ENCODE data around the gene OR10G3.
"Not testable (repeated sequence)": the region's sequence is repeated elsewhere in the genome, so short reads cannot be mapped to it uniquely, and the experiment has no call there.

OR10G3 gene

DNA sequence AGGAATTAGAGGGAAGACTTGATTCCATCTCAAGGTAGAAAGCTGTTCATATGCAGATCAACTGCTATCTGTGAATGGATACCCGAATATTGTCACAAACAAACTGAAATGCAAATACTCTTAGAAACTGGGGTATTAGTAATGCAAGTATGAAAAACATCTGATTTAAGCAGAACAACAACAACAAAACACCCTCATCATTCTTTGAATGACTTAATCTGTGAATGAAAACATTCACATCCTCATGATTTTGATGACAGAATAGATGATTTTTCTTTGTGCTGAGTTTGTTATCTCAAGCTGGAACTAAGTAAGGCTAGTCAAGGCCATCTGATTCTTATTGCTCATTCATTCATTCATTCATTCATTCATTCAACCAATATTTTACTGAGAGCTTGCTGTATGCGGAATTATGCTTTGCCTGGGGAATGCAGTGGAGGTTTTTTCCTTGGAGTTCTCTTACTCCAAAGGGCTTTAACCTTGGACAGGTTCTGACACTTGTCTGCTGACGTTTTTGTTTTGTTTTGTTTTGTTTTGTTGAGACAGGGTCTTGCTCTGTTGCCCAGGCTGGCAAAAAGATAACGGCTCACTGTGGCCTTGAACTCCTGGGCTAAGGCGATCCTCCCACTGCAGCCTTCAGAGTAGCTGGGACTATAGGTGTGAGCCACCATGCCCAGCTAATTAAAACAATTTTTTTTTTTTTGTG is 23.3 kb downstream of the OR10G3 start:
- H3K9me3 ChIP-seq (ENCODE audit: control insufficient read depth, low read length), result no peaks in the 10 kb centered on the region
- DNase-seq (ENCODE audit: low read depth), result peak; percentile 4
- no peaks in the 10 kb centered on the region for H3K27me3 ChIP-seq (replicated peaks; ENCODE audit: control insufficient read depth, insufficient read depth, low read length)
- no peak overlapping the region for H3K4me3 ChIP-seq (ENCODE audit: low read length)
- no peak overlapping the region for H3K9ac ChIP-seq (ENCODE audit: low read length)
- H3K4me1 ChIP-seq (ENCODE audit: control insufficient read depth, insufficient read depth, low read length), result peaks cover 4% of the 10 kb centered on the region
- no peaks in the 10 kb centered on the region for H3K36me3 ChIP-seq (ENCODE audit: control insufficient read depth, insufficient read depth, low read length, severe bottlenecking)

DNA sequence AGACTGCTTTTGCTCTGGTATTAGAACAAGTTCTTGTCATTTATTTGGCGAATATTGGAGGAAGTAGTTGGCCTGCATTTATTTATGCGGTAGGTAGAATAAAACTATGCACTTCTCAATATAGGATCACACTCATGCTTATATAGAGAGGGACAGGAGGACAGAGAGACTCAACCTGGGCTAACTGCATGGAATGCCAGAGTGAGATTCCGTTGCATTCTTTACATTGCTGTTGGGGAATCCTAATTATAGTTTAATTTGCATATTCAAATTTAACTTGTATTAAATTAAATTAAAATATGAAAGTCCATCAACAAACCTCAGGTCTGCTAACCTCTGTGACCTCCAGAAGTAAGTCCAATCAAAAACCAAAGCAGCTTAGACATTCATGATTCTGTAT is 26.6 kb downstream of the OR10G3 start:
- Histone ChIP-seq H3K4me1 (ENCODE audit: control insufficient read depth, insufficient read depth, low read length) (peaks cover 4% of the 10 kb centered on the region), H3K9ac (ENCODE audit: low read length) (no peak overlapping the region), H3K36me3 (ENCODE audit: control insufficient read depth, insufficient read depth, low read length, severe bottlenecking) (no peaks in the 10 kb centered on the region), H3K27me3 (replicated peaks; ENCODE audit: control insufficient read depth, insufficient read depth, low read length) (no peaks in the 10 kb centered on the region), H3K4me3 (ENCODE audit: low read length) (no peak overlapping the region), H3K9me3 (ENCODE audit: control insufficient read depth, low read length) (no peaks in the 10 kb centered on the region)
- no peak for DNase-seq (ENCODE audit: low read depth)

DNA sequence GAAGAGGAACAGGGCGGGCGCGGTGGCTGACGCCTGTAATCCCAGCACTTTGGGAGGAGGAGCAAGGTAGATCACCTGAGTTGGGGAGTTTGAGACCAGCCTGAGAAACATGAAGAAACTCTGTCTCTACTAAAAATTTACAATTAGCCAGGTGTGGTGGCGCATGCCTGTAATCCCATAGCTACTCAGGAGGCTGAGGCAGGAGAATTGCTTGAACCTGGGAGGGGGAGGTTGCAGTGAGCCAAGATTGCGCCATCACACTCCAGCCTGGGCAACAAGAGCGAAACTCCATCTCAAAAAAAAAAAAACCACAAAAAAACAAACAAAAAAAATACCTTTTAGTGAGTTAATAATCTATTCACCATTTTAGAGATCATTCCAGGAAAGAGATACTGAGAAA is 35.3 kb downstream of the OR10G3 start:
- H3K27me3 ChIP-seq (replicated peaks; ENCODE audit: control insufficient read depth, insufficient read depth, low read length), result peaks cover 11% of the 10 kb centered on the region
- not testable (repeated sequence) for H3K9ac ChIP-seq (ENCODE audit: low read length); H3K4me3 ChIP-seq (ENCODE audit: low read length); H3K36me3 ChIP-seq (ENCODE audit: control insufficient read depth, insufficient read depth, low read length, severe bottlenecking); H3K4me1 ChIP-seq (ENCODE audit: control insufficient read depth, insufficient read depth, low read length); H3K9me3 ChIP-seq (ENCODE audit: control insufficient read depth, low read length); DNase-seq (ENCODE audit: low read depth)

DNA sequence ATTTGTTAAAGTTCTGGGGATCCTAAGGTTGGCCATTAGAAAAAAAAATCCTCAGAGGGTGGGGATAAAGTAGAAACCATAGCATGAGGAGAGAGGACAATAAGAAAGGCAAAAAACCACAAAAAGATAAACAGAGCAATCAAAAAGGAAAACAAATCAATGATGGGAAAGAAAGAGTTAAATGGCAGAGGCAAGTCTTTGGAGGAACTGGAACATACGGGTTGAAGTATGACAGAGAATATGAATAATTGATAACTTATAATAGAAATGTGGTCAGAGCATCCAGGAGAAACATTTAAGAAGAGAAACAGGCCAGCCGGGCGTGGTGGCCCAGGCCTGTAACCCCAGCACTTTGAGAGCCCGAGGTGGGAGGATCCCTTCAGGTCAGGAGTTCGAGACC is 35.9 kb downstream of the OR10G3 start:
- Histone ChIP-seq H3K9ac (ENCODE audit: low read length) (no peak overlapping the region), H3K9me3 (ENCODE audit: control insufficient read depth, low read length) (no peaks in the 10 kb centered on the region), H3K4me1 (ENCODE audit: control insufficient read depth, insufficient read depth, low read length) (no peaks in the 10 kb centered on the region), H3K4me3 (ENCODE audit: low read length) (no peak overlapping the region), H3K36me3 (ENCODE audit: control insufficient read depth, insufficient read depth, low read length, severe bottlenecking) (no peaks in the 10 kb centered on the region), H3K27me3 (replicated peaks; ENCODE audit: control insufficient read depth, insufficient read depth, low read length) (peaks cover 17% of the 10 kb centered on the region)
- no peak for DNase-seq (ENCODE audit: low read depth)

DNA sequence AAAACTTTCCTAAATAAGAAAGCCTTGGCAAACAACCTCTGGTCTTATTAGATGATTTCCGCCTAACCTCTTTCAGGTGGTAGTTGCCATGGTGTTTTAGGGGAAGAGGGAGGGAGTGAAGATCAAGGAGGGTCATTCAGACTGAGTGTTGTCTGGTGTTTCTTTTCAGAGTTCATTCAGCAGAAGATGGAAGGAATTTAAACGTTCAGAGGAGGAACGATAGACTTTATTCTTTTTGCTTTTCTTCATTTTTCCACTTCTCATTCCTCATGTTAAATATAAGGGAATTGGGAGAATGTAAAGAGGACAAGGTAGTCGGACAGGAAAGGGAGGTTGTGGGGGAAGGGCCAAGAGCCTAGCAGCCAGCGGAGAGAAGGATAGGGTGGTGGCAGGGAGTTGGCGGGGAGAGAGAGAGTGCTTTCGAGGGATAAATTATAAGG is 36.3 kb downstream of the OR10G3 start:
- Histone ChIP-seq H3K27me3 (replicated peaks; ENCODE audit: control insufficient read depth, insufficient read depth, low read length) (peaks cover 21% of the 10 kb centered on the region), H3K4me1 (ENCODE audit: control insufficient read depth, insufficient read depth, low read length) (no peaks in the 10 kb centered on the region), H3K4me3 (ENCODE audit: low read length) (no peak overlapping the region), H3K9me3 (ENCODE audit: control insufficient read depth, low read length) (no peaks in the 10 kb centered on the region), H3K36me3 (ENCODE audit: control insufficient read depth, insufficient read depth, low read length, severe bottlenecking) (no peaks in the 10 kb centered on the region), H3K9ac (ENCODE audit: low read length) (no peak overlapping the region)
- no peak for DNase-seq (ENCODE audit: low read depth)

DNA sequence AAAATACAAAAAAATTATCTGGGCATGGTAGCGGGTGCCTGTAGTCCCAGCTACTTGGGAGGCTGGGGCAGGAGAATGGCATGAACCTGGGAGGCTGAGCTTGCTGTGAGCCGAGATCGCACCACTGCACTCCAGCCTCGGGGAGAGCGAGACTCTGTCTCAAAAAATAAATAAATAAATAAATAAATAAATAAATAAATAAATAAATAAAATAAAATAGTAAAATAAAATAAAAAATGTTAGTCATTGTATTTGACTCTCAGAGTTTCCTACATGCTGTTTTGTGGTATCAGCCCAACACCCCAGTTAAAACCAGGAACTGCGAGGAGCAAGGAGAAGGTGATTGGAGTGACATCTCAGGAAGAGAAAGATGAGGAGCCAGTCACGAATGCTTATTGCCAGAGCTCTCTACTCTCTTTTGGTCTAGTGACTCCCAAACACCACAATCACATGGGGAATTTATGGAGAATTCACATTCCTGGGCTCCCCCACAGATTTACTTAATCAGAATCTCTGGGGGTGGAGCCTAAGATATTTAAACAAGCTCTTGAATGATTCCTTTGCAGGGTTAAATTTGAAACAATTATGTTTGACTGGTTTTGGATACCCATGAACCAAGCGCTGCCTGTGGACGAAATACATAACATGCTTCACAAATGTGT is 38.3 kb downstream of the OR10G3 start:
- no peaks in the 10 kb centered on the region for H3K36me3 ChIP-seq (ENCODE audit: control insufficient read depth, insufficient read depth, low read length, severe bottlenecking)
- H3K27me3 ChIP-seq (replicated peaks; ENCODE audit: control insufficient read depth, insufficient read depth, low read length), result peaks cover 37% of the 10 kb centered on the region
- H3K4me3 ChIP-seq (ENCODE audit: low read length), result no peak overlapping the region
- H3K4me1 ChIP-seq (ENCODE audit: control insufficient read depth, insufficient read depth, low read length), result peaks cover 4% of the 10 kb centered on the region
- DNase-seq (ENCODE audit: low read depth), result no peak
- H3K9ac ChIP-seq (ENCODE audit: low read length), result no peak overlapping the region
- H3K9me3 ChIP-seq (ENCODE audit: control insufficient read depth, low read length), result no peaks in the 10 kb centered on the region

DNA sequence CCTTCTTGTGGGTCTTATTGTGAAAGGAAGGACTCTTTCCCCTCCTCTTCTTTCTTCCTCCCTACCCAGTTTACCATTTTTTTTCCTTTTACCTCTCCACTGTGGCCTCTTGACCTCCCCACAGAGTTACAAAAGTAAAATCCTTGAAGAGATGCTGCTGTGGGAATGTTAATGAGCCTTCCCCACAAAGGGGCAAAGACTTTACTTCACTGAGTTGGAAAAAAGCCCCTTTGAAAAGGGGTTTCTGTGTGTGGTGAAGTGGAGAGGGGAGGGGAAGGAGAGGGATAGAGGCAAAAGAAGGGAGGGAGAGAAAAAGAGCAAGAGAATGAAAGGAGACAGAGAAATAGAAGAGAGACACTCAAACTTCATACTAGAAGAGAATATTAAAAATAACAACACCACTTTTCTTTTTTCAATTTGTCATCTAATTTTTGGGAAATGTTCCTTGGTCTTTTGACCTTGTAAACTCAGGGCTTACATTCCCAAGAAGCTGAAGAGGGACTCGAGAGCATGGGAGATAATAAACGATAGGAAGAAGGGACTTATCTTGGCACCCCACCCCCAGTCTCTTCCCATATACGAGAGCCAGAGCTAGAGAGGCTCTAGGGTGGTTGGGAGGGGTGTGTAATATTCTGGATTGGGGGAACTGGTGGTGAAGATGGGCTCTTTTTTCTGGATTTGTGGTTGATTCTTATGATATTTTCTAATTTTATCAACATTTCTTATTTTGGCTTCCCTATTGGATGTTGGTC is 40.5 kb downstream of the OR10G3 start:
- Histone ChIP-seq H3K27me3 (replicated peaks; ENCODE audit: control insufficient read depth, insufficient read depth, low read length) (peaks cover 57% of the 10 kb centered on the region), H3K4me3 (ENCODE audit: low read length) (no peak overlapping the region), H3K9me3 (ENCODE audit: control insufficient read depth, low read length) (no peaks in the 10 kb centered on the region), H3K36me3 (ENCODE audit: control insufficient read depth, insufficient read depth, low read length, severe bottlenecking) (no peaks in the 10 kb centered on the region), H3K4me1 (ENCODE audit: control insufficient read depth, insufficient read depth, low read length) (peaks cover 8% of the 10 kb centered on the region), H3K9ac (ENCODE audit: low read length) (no peak overlapping the region)
- no peak for DNase-seq (ENCODE audit: low read depth)

DNA sequence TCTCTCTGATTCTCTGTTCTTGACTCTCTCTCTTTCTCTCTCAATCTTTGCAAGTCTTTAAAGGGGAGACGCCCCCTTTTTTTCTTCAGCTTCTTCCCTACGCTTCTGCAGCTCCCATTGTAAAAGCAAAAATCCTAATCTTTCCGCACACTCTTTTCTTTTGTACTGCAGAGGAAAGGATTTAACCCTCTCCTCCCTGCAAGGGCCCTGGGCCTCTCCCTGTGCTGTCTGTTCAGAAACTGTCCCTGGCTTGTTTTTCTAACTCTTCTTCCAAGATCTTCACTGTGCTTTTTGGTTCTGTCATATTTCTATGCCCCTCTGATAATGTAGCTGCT is 42.8 kb downstream of the OR10G3 start:
- Histone ChIP-seq H3K27me3 (replicated peaks; ENCODE audit: control insufficient read depth, insufficient read depth, low read length) (peaks cover 60% of the 10 kb centered on the region), H3K9ac (ENCODE audit: low read length) (no peak overlapping the region), H3K36me3 (ENCODE audit: control insufficient read depth, insufficient read depth, low read length, severe bottlenecking) (no peaks in the 10 kb centered on the region), H3K4me3 (ENCODE audit: low read length) (peak overlapping the region; percentile 72), H3K9me3 (ENCODE audit: control insufficient read depth, low read length) (no peaks in the 10 kb centered on the region), H3K4me1 (ENCODE audit: control insufficient read depth, insufficient read depth, low read length) (peaks cover 8% of the 10 kb centered on the region)
- DNase-seq (ENCODE audit: low read depth), result no peak

DNA sequence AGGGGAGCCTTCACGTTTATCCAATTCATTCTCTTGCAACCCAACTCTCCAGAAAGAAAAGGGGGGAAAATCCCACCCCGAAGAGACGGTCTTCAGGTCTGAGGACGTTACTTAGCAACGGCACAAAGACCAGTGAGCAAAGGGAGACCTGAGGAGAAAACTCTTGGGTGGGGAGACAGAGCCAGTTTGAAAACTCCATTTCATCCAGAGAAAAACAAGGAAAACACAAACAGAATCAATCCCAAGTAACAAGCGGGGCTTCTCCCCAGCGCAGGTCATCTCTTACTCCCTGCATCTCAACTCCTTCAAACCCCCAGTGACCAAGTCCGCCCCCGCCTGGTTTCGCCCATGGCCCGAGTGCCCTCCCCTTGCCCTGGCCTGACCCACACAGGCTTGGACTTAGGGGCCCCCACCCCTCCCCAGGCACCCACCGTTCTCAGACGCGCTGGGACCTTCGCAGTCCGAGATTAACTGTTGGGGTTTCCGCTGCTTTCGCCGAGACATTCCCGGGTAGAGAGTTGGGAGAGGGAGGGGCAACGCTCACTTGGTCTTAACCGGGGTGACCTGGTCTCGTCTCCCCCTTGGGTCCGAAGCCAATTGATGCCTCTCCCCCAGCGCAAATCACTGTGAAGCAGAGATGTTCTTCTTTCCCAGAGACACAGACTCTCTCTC is 43.3 kb downstream of the OR10G3 start:
- Histone ChIP-seq H3K9ac (ENCODE audit: low read length) (no peak overlapping the region), H3K27me3 (replicated peaks; ENCODE audit: control insufficient read depth, insufficient read depth, low read length) (peaks cover 60% of the 10 kb centered on the region), H3K4me1 (ENCODE audit: control insufficient read depth, insufficient read depth, low read length) (peaks cover 8% of the 10 kb centered on the region), H3K9me3 (ENCODE audit: control insufficient read depth, low read length) (no peaks in the 10 kb centered on the region), H3K4me3 (ENCODE audit: low read length) (peak overlapping the region; percentile 72), H3K36me3 (ENCODE audit: control insufficient read depth, insufficient read depth, low read length, severe bottlenecking) (no peaks in the 10 kb centered on the region)
- no peak for DNase-seq (ENCODE audit: low read depth)

DNA sequence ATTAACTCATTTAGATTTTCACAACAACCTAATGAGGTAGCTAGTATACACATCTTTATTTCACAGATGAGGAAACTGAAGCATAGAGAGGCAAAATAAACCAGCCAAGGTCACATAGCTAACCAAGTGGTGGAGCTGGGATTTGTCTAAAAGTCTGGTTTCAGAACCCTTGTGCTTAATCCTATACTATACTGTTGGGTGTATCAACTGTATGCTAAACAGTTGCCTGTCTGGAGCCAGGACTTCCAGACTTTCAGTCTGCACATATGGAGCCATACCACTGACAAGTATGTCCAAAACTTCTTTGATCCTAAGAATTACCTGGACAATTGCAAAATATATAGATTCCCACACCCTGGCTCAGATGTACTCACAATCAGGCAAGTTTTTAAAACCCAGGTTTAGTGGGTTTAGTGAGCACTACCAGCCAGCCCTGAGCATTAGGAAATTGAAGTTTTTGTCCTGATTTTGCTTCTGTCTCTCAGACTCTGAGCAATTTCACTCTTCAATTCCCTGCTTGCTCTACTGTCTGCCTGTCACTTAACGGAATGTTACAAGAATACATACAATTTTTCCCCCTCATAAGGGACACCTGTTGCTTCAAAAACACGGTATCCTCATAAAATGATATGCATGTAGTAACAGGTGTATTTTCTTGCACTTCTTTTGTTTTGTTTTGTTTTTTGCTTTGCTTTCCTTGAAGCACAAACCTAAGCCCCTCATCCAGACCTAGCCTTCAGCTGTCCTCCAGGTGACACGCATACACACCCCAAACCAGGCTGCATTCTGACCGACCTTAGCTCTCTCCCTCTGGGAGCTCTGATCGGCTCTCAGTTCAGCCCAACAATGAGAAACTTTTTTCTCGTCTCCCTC is 44.1 kb downstream of the OR10G3 start:
- peak overlapping the region; percentile 72 for H3K4me3 ChIP-seq (ENCODE audit: low read length)
- H3K9me3 ChIP-seq (ENCODE audit: control insufficient read depth, low read length), result no peaks in the 10 kb centered on the region
- H3K9ac ChIP-seq (ENCODE audit: low read length), result no peak overlapping the region
- H3K36me3 ChIP-seq (ENCODE audit: control insufficient read depth, insufficient read depth, low read length, severe bottlenecking), result no peaks in the 10 kb centered on the region
- peaks cover 64% of the 10 kb centered on the region for H3K27me3 ChIP-seq (replicated peaks; ENCODE audit: control insufficient read depth, insufficient read depth, low read length)
- no peak for DNase-seq (ENCODE audit: low read depth)
- H3K4me1 ChIP-seq (ENCODE audit: control insufficient read depth, insufficient read depth, low read length), result peaks cover 8% of the 10 kb centered on the region

All from adipocyte (in vitro differentiated cells).